HepG2 (cell line): ENCODE data around the gene SIK2. TPM values are rescaled to one million over a fixed set of nuclear protein-coding genes. Genes with fewer than 3 reads are reported as not detected.
A peak's percentile ranks its signal among the peaks of the same experiment; 100 is the strongest.

Source experiments
- AKAP8 ChIP-seq: sonication (generic); formaldehyde crosslinking; IDR thresholded peaks from 2 replicates; pipeline ENCODE4 v1.5.1; 2020; ENCODE audit warnings: mild to moderate bottlenecking, missing genetic modification reagents
- ESRRA ChIP-seq: sonication (generic); formaldehyde crosslinking; IDR thresholded peaks from 2 replicates; pipeline ENCODE4 v1.5.1; 2020; ENCODE audit warnings: mild to moderate bottlenecking, low read depth, missing genetic modification reagents
- ETV5 ChIP-seq: IDR thresholded peaks from 2 replicates; pipeline ENCODE4 v1.6.1; 2018; ENCODE audit warnings: missing biosample characterization, missing genetic modification reagents, inconsistent platforms, borderline replicate concordance
- FOXJ3 ChIP-seq: sonication (generic); formaldehyde crosslinking; IDR thresholded peaks from 2 replicates; pipeline ENCODE4 v1.4.0; 2020; ENCODE audit warnings: missing genetic modification reagents, mild to moderate bottlenecking, borderline replicate concordance
- FOXP1 ChIP-seq, 2 experiments: fragments of 450-650 bp in 1 of 2; IDR thresholded peaks; 2 replicates each; pipeline ENCODE4 v1.6.1; 2017 to 2018; ENCODE audit warnings: antibody characterized with exemption in 1 of 2
- GABPA ChIP-seq, 2 experiments: IDR thresholded peaks; 2 replicates each; pipeline ENCODE4 v1.6.1; 2011 to 2016; ENCODE audit warnings: low read depth in 2 of 2, low read length in 1 of 2, missing biosample characterization in 1 of 2, missing genetic modification characterization in 1 of 2
- GABPB1 ChIP-seq: IDR thresholded peaks from 2 replicates; pipeline ENCODE4 v1.6.1; 2016; ENCODE audit warnings: mild to moderate bottlenecking, missing genetic modification reagents, moderate library complexity, missing compliant biosample characterization
- HCFC1 ChIP-seq: fragments of 150-350 bp; IDR thresholded peaks from 2 replicates; pipeline ENCODE4 v1.6.1; 2014; ENCODE audit warnings: low read depth, low read length
- IRF2 ChIP-seq: IDR thresholded peaks from 2 replicates; pipeline ENCODE4 v1.6.1; 2018; ENCODE audit warnings: missing genetic modification reagents, missing compliant biosample characterization
- KAT8 ChIP-seq: IDR thresholded peaks from 2 replicates; pipeline ENCODE4 v1.6.1; 2016; ENCODE audit warnings: missing genetic modification reagents, missing compliant biosample characterization
- LBX2 ChIP-seq: sonication (generic); formaldehyde crosslinking; IDR thresholded peaks from 2 replicates; pipeline ENCODE4 v1.5.0; 2020; ENCODE audit warnings: missing genetic modification reagents, mild to moderate bottlenecking, borderline replicate concordance
- MED1 ChIP-seq: sonication (generic); formaldehyde crosslinking; IDR thresholded peaks from 2 replicates; pipeline ENCODE4 v1.4.0; 2020; ENCODE audit warnings: missing genetic modification reagents
- MEF2D ChIP-seq: sonication (generic); formaldehyde crosslinking; IDR thresholded peaks from 2 replicates; pipeline ENCODE4 v1.5.1; 2020; ENCODE audit warnings: mild to moderate bottlenecking, missing genetic modification reagents
- MIXL1 ChIP-seq: IDR thresholded peaks from 2 replicates; pipeline ENCODE4 v1.6.1; 2016
- MTA1 ChIP-seq: sonication (generic); formaldehyde crosslinking; IDR thresholded peaks from 2 replicates; pipeline ENCODE4 v1.4.0; 2020; ENCODE audit warnings: missing genetic modification reagents, mild to moderate bottlenecking, borderline replicate concordance
- MTF2 ChIP-seq: sonication (generic); formaldehyde crosslinking; IDR thresholded peaks from 2 replicates; pipeline ENCODE4 v1.5.0; 2020; ENCODE audit warnings: missing genetic modification reagents, borderline replicate concordance
- PCBP1 ChIP-seq: fragments of 200-400 bp; formaldehyde crosslinking; IDR thresholded peaks from 2 replicates; pipeline ENCODE4 v1.6.1; 2017; ENCODE audit warnings: mild to moderate bottlenecking, low read depth, low read length, borderline replicate concordance
- PHB2 ChIP-seq: fragments of 450-650 bp; IDR thresholded peaks from 2 replicates; pipeline ENCODE4 v1.6.1; 2018; ENCODE audit not compliant: partially characterized antibody
- PHF21A ChIP-seq: sonication (generic); formaldehyde crosslinking; IDR thresholded peaks from 2 replicates; pipeline ENCODE4 v1.5.0; 2020; ENCODE audit warnings: mild to moderate bottlenecking, missing genetic modification reagents
- REPIN1 ChIP-seq: sonication (generic); formaldehyde crosslinking; IDR thresholded peaks from 2 replicates; pipeline ENCODE4 v1.8.0; 2022; ENCODE audit warnings: missing genetic modification reagents, low read depth, mild to moderate bottlenecking, borderline replicate concordance
- SKI ChIP-seq: fragments of 450-650 bp; IDR thresholded peaks from one replicate; pipeline ENCODE4 v1.6.1; 2018; ENCODE audit warnings: mild to moderate bottlenecking; ENCODE audit not compliant: partially characterized antibody
- SOX6 ChIP-seq, 2 experiments: fragments of 450-650 bp in 1 of 2; sonication (generic) in 1 of 2; formaldehyde crosslinking in 1 of 2; IDR thresholded peaks; 2 replicates each; pipeline versions ENCODE4 v1.4.0 to v1.6.1; 2017 to 2020; ENCODE audit warnings: antibody characterized with exemption in 1 of 2, mild to moderate bottlenecking in 1 of 2, missing genetic modification reagents in 1 of 2
- TCF7 ChIP-seq: sonication (generic); IDR thresholded peaks from 2 replicates; pipeline ENCODE4 v1.6.1; 2016; ENCODE audit warnings: antibody characterized with exemption, low read depth
- TCF7L2 ChIP-seq: IDR thresholded peaks from 2 replicates; pipeline ENCODE4 v1.6.1; 2011; ENCODE audit warnings: mild to moderate bottlenecking, low read depth, low read length, moderate library complexity
- TOPORS ChIP-seq: sonication (generic); formaldehyde crosslinking; IDR thresholded peaks from 2 replicates; pipeline ENCODE4 v1.8.0; 2023; ENCODE audit warnings: mild to moderate bottlenecking, missing genetic modification reagents
- ZBTB20 ChIP-seq: sonication (generic); formaldehyde crosslinking; IDR thresholded peaks from 2 replicates; pipeline ENCODE4 v1.8.1; 2023; ENCODE audit warnings: missing genetic modification reagents, low read depth, mild to moderate bottlenecking, borderline replicate concordance
- ZNF136 ChIP-seq: sonication (generic); formaldehyde crosslinking; IDR thresholded peaks from 2 replicates; pipeline ENCODE4 v1.8.1; 2022; ENCODE audit warnings: low read depth, mild to moderate bottlenecking, moderate library complexity, missing genetic modification reagents
- ZNF335 ChIP-seq: sonication (generic); formaldehyde crosslinking; IDR thresholded peaks from 2 replicates; pipeline ENCODE4 v1.4.0; 2020; ENCODE audit warnings: missing genetic modification reagents
- ZNF557 ChIP-seq: sonication (generic); formaldehyde crosslinking; IDR thresholded peaks from 2 replicates; pipeline ENCODE4 v1.4.0; 2020; ENCODE audit warnings: missing genetic modification reagents
- ZNF615 ChIP-seq: sonication (generic); formaldehyde crosslinking; IDR thresholded peaks from 2 replicates; pipeline ENCODE4 v1.5.0; 2020; ENCODE audit warnings: mild to moderate bottlenecking, missing genetic modification reagents, borderline replicate concordance
- polyA plus RNA-seq, 8 experiments: library from polyadenylated mRNA; depleted of rRNA in 3 of 8; stranded (reverse) in 7 of 8; unstranded in 1 of 8; fragments of >200 nt; fragmentation: Illumina TruSeq in 4 of 8; extraction: Trizol in 4 of 8; gene quantifications; 2 replicates each; pipeline versions ENCODE4 v1.2.1 to v1.2.3, GENCODE V29; 2011 to 2016; ENCODE audit warnings: low read depth in 4 of 8, missing spikeins in 1 of 8, mixed read lengths in 1 of 8; ENCODE audit not compliant: insufficient read depth in 1 of 8
- total RNA-seq, 5 experiments: library from RNA; depleted of rRNA; stranded (reverse); fragments of >200 nt; fragmentation: Illumina TruSeq; extraction: Trizol; gene quantifications; 2 replicates each; pipeline ENCODE4 v1.2.3, GENCODE V29; 2016; ENCODE audit warnings: low read depth in 1 of 5
- TF ChIP-seq, protein P1 (sequence below): sonication (generic); formaldehyde crosslinking; IDR thresholded peaks from 2 replicates; pipeline ENCODE4 v1.4.0; 2020; ENCODE audit warnings: mild to moderate bottlenecking, missing genetic modification reagents

The SIK2 gene
- total and polyA plus RNA-seq, 2 of the 13 experiments (the other 11 are each of a cell fraction or from before 2014, with no cell fraction given), result 8.1 to 15.4 TPM

DNA sequence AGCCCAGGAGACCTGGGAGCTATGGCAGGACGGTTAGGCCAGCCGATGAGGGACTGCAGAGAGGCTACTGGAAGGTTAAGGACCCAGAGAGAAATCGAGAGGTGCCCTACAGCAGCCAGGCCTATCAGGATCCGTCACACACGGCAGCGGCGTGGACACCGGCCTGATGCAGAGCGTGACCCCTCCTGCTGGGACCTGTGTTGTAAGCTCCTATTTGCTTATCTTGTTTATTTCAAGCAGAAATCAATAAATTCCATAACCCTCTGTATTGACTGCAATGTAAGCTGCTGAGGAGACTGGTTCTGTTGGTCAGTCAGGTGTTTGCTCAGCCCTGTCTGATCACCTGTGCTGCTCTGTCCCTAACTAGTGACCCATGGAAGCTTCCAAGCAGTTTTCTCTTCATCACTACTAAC is 124.1 kb downstream of the SIK2 start (continued):
- TF ChIP-seq MEF2D, result peak; percentile 92
- 0 out of 2 replicates have a peak, but pooled peaks have one; percentile 68 for TF ChIP-seq TOPORS (CRISPR knock-in tag)
- TF ChIP-seq GABPB1, result peak; percentile 52; the same call in 1 of the 2 replicates
- TF ChIP-seq AKAP8 (CRISPR knock-in tag), result peak; percentile 64; the same call in 1 of the 2 replicates
- no peak for TF ChIP-seq PHB2
- peak; percentile 88 for TF ChIP-seq SKI
- TF ChIP-seq TCF7, result no peak; the same call in 1 of the 2 replicates
- no peak for TF ChIP-seq LBX2 (CRISPR knock-in tag)
- TF ChIP-seq PHF21A (CRISPR knock-in tag), result peak; percentile 92
- TF ChIP-seq MTA1 (CRISPR knock-in tag), result peak; percentile 94
- peak; percentile 79; the same call in 1 of the 2 replicates for TF ChIP-seq REPIN1 (CRISPR knock-in tag)
- peak; percentile 96 for TF ChIP-seq FOXP1 (IDR thresholded peaks at IDR 0.05)
- peak; percentile 97 for TF ChIP-seq FOXP1 (CRISPR knock-in tag; IDR thresholded peaks at IDR 0.05)
- TF ChIP-seq MIXL1 (CRISPR knock-in tag), result peak; percentile 83
- no peak for TF ChIP-seq ETV5 (CRISPR knock-in tag)
- TF ChIP-seq ZNF615 (CRISPR knock-in tag), result no peak; the same call in 1 of the 2 replicates
- peak; percentile 87 for TF ChIP-seq MED1
- peak; percentile 44; the same call in 1 of the 2 replicates for TF ChIP-seq KAT8 (CRISPR knock-in tag)
- TF ChIP-seq HCFC1, result no peak
- TF ChIP-seq, protein P1, sequence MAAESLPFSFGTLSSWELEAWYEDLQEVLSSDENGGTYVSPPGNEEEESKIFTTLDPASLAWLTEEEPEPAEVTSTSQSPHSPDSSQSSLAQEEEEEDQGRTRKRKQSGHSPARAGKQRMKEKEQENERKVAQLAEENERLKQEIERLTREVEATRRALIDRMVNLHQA (CRISPR knock-in tag), result no peak
- no peak for TF ChIP-seq TCF7L2
- peak; percentile 56; the same call in 1 of the 2 replicates for TF ChIP-seq IRF2 (CRISPR knock-in tag)
- 0 out of 2 replicates have a peak, but pooled peaks have one; percentile 31 for TF ChIP-seq ESRRA (CRISPR knock-in tag)
- TF ChIP-seq ZNF335 (CRISPR knock-in tag), result no peak
- TF ChIP-seq GABPA (IDR thresholded peaks at IDR 0.05; ENCODE audit: low read depth, low read length), result no peak
- peak; percentile 10; the same call in 1 of the 2 replicates for TF ChIP-seq GABPA (CRISPR knock-in tag; IDR thresholded peaks at IDR 0.05; ENCODE audit: low read depth)
- TF ChIP-seq FOXJ3, result peak; percentile 94; the same call in 1 of the 2 replicates
- no peak for TF ChIP-seq ZNF557
- no peak for TF ChIP-seq SOX6 (IDR thresholded peaks at IDR 0.05)
- TF ChIP-seq SOX6 (CRISPR knock-in tag; IDR thresholded peaks at IDR 0.05), result peak; percentile 94
- TF ChIP-seq MTF2 (CRISPR knock-in tag), result no peak
- peak; percentile 82; the same call in 1 of the 2 replicates for TF ChIP-seq ZBTB20 (CRISPR knock-in tag)
- TF ChIP-seq ZNF136 (CRISPR knock-in tag), result 0 out of 2 replicates have a peak, but pooled peaks have one; percentile 52
- TF ChIP-seq PCBP1, result no peak
